Lung (tissue), 12 donors: ENCODE results near the gene PCDH1. TPM values are rescaled to one million over a fixed set of nuclear protein-coding genes. Genes with fewer than 3 reads are reported as not detected.

Experiments used
- ATAC-seq: fragments of 200-7000 bp; cut with Tn5 transposase; one replicate; pipeline ENCODE4 v1.9.1; 2020; ENCODE audit warnings: moderate number of reproducible peaks; ENCODE audit not compliant: insufficient read depth, low FRiP score
- DNase-seq, 3 donors: peaks; one replicate each; pipeline ENCODE4 v3.0.0-alpha.2; 2013 to 2017
- H3K27ac ChIP-seq, 2 donors: one replicate each; pipeline ENCODE4 v1.5.1; 2013; ENCODE audit warnings: mild to moderate bottlenecking in 2 of 2, moderate library complexity in 2 of 2, control low read depth in 1 of 2, inconsistent platforms in 1 of 2, low read depth in 1 of 2, low read length in 1 of 2
- H3K27me3 ChIP-seq, 3 donors: one replicate each; pipeline ENCODE4 v1.5.1; 2013; ENCODE audit warnings: low read length in 2 of 3; ENCODE audit not compliant: control insufficient read depth in 3 of 3, insufficient read depth in 3 of 3
- H3K36me3 ChIP-seq, 4 donors: one replicate each; pipeline ENCODE4 v1.5.1; 2013; ENCODE audit warnings: low read length in 4 of 4, mild to moderate bottlenecking in 1 of 4, moderate library complexity in 1 of 4; ENCODE audit not compliant: control insufficient read depth in 4 of 4, insufficient read depth in 4 of 4
- H3K4me1 ChIP-seq, 5 donors: one replicate each; pipeline ENCODE4 v1.5.1; 2013; ENCODE audit warnings: low read length in 5 of 5, mild to moderate bottlenecking in 2 of 5, moderate library complexity in 1 of 5; ENCODE audit not compliant: control insufficient read depth in 5 of 5, insufficient read depth in 5 of 5
- H3K4me3 ChIP-seq: one replicate; pipeline ENCODE4 v1.5.1; 2013; ENCODE audit warnings: mild to moderate bottlenecking, control low read depth, moderate library complexity
- H3K9ac ChIP-seq, 2 donors: one replicate each; pipeline ENCODE4 v1.5.1; 2013; ENCODE audit warnings: low read length in 2 of 2, control low read depth in 1 of 2; ENCODE audit not compliant: insufficient read depth in 1 of 2
- H3K9me3 ChIP-seq, 4 donors: one replicate each; pipeline ENCODE4 v1.5.1; 2013; ENCODE audit warnings: low read length in 3 of 4, mild to moderate bottlenecking in 1 of 4, moderate library complexity in 1 of 4; ENCODE audit not compliant: control insufficient read depth in 4 of 4, insufficient read depth in 3 of 4
- WGBS, 2 donors: extraction: QIAGEN DNeasy Blood & Tissue Kit; methylation state at CpG; one replicate each; pipeline ENCODE4 v1.1.7; 2013; 5-methylcytosine and 5-hydroxymethylcytosine counted together
- polyA plus RNA-seq, 2 donors: library from polyadenylated mRNA; stranded (reverse); fragments of 200-250 nt; gene quantifications; one replicate each; pipeline ENCODE4 v1.2.1, GENCODE V29; 2013
- total RNA-seq, 2 donors: library from RNA; depleted of rRNA in 1 of 2; stranded (reverse); fragments of >200 nt in 1 of 2; gene quantifications; one replicate each; pipeline ENCODE4 v1.2.1, GENCODE V29; 2014 to 2021
- TF ChIP-seq, protein P1 (sequence below): IDR thresholded peaks from 2 replicates; pipeline ENCODE4 v1.5.1; 2012; ENCODE audit warnings: mild to moderate bottlenecking; ENCODE audit errors: control extremely low read depth, extremely low read depth
- donor health status: control.
- donor health status: control.
- donor health status: Bipolar disorder and iron deficiency.
- donor health status: healthy.
- donor health status: DM: yes; HTN: yes; CAD: no.

The PCDH1 gene
- total and polyA plus RNA-seq, 4 donors = 18.2 to 70.2 (median 44.4) TPM

DNA sequence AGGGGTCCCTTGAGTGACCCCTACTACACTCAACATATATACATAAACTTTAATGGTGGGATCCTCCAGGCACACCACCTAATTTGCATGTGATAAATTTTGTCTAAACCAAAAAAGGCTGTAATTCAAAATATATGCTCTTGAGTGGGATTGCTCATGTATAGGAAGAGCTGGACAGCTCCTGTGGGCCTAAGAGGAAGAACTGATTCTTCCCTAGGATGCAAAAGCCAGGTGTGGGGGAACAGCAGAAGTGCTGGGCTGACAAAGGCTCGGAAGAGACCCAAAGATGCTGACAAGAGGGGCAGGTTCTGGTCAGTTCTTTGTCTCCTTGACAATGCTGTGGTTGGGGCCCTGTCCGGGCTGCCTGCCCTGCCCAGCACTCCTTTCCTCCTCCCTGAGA is 43.9 kb downstream of the PCDH1 start:
- no peak overlapping the region for H3K4me3 ChIP-seq
- no peak for DNase-seq
- 50 to 53% methylated on average over 2 of the region's 2 CpGs for WGBS, 2 donors
- H3K36me3 ChIP-seq = no peaks in the 10 kb centered on the region
- TF ChIP-seq, protein P1, sequence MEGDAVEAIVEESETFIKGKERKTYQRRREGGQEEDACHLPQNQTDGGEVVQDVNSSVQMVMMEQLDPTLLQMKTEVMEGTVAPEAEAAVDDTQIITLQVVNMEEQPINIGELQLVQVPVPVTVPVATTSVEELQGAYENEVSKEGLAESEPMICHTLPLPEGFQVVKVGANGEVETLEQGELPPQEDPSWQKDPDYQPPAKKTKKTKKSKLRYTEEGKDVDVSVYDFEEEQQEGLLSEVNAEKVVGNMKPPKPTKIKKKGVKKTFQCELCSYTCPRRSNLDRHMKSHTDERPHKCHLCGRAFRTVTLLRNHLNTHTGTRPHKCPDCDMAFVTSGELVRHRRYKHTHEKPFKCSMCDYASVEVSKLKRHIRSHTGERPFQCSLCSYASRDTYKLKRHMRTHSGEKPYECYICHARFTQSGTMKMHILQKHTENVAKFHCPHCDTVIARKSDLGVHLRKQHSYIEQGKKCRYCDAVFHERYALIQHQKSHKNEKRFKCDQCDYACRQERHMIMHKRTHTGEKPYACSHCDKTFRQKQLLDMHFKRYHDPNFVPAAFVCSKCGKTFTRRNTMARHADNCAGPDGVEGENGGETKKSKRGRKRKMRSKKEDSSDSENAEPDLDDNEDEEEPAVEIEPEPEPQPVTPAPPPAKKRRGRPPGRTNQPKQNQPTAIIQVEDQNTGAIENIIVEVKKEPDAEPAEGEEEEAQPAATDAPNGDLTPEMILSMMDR = no peak
- H3K27me3 ChIP-seq = no peaks in the 10 kb centered on the region
- no peaks in the 10 kb centered on the region for H3K9me3 ChIP-seq
- peak overlapping the region in 1 of 2 donors; percentile 55 for H3K27ac ChIP-seq
- H3K9ac ChIP-seq = no peak overlapping the region
- H3K4me1 ChIP-seq = peaks cover 0 to 32% (median 4%) of the 10 kb centered on the region in 5 donors
- ATAC-seq = no peak

DNA sequence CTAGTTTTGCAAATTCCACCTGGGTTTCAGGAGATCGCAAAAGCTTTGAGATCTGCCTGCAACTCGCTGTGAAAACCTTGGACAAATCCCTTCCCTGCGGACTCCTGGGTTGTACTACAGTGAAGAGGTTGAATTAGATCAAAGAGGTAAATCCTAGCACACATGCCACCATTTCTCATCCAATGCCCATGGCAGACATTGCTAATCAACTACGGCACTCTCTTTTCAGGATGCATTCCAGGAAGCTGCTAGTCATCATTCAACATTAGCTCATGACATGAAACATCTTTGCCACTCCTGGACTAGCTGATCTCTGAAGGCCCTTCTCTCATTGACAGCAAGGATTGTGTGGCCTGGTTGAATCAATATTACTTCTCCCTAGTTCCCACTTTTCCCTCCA is 46.1 kb downstream of the PCDH1 start:
- Histone ChIP-seq H3K4me3 (no peak overlapping the region), H3K36me3 (no peaks in the 10 kb centered on the region), H3K27me3 (no peaks in the 10 kb centered on the region), H3K27ac (no peak overlapping the region), H3K4me1 (peaks cover 0 to 28% (median 4%) of the 10 kb centered on the region in 5 donors), H3K9ac (no peak overlapping the region), H3K9me3 (no peaks in the 10 kb centered on the region)
- DNase-seq = no peak
- no peak for ATAC-seq
- TF ChIP-seq, protein P1 = no peak
- 88 to 92% methylated on average over 4 of the region's 4 CpGs for WGBS, 2 donors

DNA sequence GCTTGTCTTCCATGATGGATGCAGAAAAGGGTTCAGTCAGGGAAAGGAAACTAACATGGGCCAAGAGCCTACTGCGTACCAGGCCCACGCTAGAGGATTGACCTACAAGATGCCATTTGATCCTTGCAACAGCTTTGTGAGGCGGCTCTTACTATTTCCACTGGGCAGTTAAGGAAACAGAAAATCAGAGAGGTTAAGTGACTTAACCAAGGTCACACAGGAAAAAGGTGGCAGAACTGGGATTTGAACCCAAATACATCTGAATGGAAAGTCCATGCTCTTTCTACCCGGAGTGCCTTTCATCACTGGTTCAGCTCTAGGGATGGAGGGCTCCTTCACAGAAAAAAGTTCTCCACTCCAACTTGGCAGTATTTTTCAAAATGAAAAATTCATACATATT is 50.0 kb downstream of the PCDH1 start:
- Histone ChIP-seq H3K9ac (no peak overlapping the region), H3K27me3 (no peaks in the 10 kb centered on the region), H3K4me3 (no peak overlapping the region), H3K36me3 (no peaks in the 10 kb centered on the region), H3K9me3 (no peaks in the 10 kb centered on the region), H3K4me1 (peaks cover 0 to 13% (median 0%) of the 10 kb centered on the region in 5 donors), H3K27ac (no peak overlapping the region)
- TF ChIP-seq, protein P1 = no peak
- DNase-seq (no peak), ATAC-seq (no peak)
- 73 to 85% methylated on average over 4 of the region's 4 CpGs for WGBS, 2 donors

DNA sequence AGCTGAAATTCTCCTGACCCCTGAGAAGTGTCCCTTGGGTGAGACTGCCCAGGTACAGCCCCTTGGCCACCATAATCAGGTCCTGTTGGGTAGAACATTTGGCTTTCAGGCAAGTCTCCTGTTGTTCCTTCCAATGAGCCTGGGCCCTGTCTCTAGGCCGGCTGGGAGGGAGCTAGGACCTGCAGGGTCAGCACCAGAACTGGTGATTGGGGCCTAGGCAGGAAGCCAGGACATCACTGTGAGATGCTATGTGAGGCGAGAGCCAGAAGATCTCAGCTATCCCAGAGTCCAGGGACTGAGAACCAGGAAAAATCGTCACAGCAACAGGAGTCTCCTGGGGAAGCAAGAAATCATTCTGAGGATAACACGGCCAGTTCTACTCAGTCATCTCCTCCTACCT is 51.5 kb downstream of the PCDH1 start:
- no peaks in the 10 kb centered on the region for H3K27me3 ChIP-seq
- peaks cover 0 to 24% (median under 1%) of the 10 kb centered on the region in 5 donors for H3K4me1 ChIP-seq
- TF ChIP-seq, protein P1 = no peak
- DNase-seq (peak; percentile 43 to 58 (median 57)), ATAC-seq (no peak)
- H3K4me3 ChIP-seq = no peak overlapping the region
- H3K36me3 ChIP-seq = no peaks in the 10 kb centered on the region
- 72 to 94% methylated on average over 4 of the region's 4 CpGs for WGBS, 2 donors
- no peak overlapping the region for H3K9ac ChIP-seq
- H3K9me3 ChIP-seq = no peaks in the 10 kb centered on the region
- H3K27ac ChIP-seq = peak overlapping the region in 1 of 2 donors; percentile 55
